Right lobe of liver (tissue), 6 donors: ENCODE measurements around the gene NVL. TPM values are rescaled to one million over a fixed set of nuclear protein-coding genes. Genes with fewer than 3 reads are reported as not detected.

Source experiments
- ATAC-seq, 4 donors: fragments of 200-7000 bp; cut with Tn5 transposase; one replicate each; pipeline ENCODE4 v1.9.1; 2020; ENCODE audit warnings: mild to moderate bottlenecking in 4 of 4, moderate library complexity in 4 of 4
- DNase-seq, 3 donors: peaks; one replicate each; pipeline ENCODE4 v3.0.0-alpha.2; 2020
- H3K27ac ChIP-seq, 3 donors: fragments of 200-600 bp; one replicate each; pipeline ENCODE4 v1.8.0; 2022
- H3K27me3 ChIP-seq, 2 donors: fragments of 200-600 bp; one replicate each; pipeline ENCODE4 v1.8.0; 2022
- H3K36me3 ChIP-seq, 4 donors: fragments of 200-600 bp; sonication (generic) in 1 of 4; one replicate each; pipeline versions ENCODE4 v1.5.1 to v1.8.0; 2017 to 2022; ENCODE audit warnings: control low read depth in 1 of 4
- H3K4me1 ChIP-seq, 4 donors: fragments of 200-600 bp; sonication (generic) in 1 of 4; one replicate each; pipeline versions ENCODE4 v1.5.1 to v1.8.0; 2017 to 2022; ENCODE audit warnings: control low read depth in 1 of 4
- H3K4me3 ChIP-seq, 3 donors: fragments of 200-600 bp; one replicate each; pipeline ENCODE4 v1.8.0; 2022
- H3K9me3 ChIP-seq, 4 donors: fragments of 200-600 bp; sonication (generic) in 1 of 4; one replicate each; pipeline versions ENCODE4 v1.5.1 to v1.8.0; 2017 to 2022; ENCODE audit warnings: control low read depth in 1 of 4
- CTCF ChIP-seq, 4 donors: fragments of 200-600 bp in 3 of 4; fragments of 450-650 bp in 1 of 4; IDR thresholded peaks; one replicate each; pipeline versions ENCODE4 v1.5.1 to v1.8.0; 2016 to 2022; ENCODE audit warnings: antibody characterized with exemption in 4 of 4, mild to moderate bottlenecking in 2 of 4
- POLR2A ChIP-seq: fragments of 450-650 bp; IDR thresholded peaks from one replicate; pipeline ENCODE4 v1.6.1; 2017; ENCODE audit warnings: antibody characterized with exemption, mild to moderate bottlenecking
- WGBS: methylation state at CpG from one replicate; pipeline ENCODE4 v1.1.6; 2018; ENCODE audit warnings: low coverage, low lambda C conversion rate; ENCODE audit not compliant: insufficient coverage; ENCODE audit errors: missing lambda C conversion rate; 5-methylcytosine and 5-hydroxymethylcytosine counted together
- intact Hi-C, 2 donors: fragments of 100-400 bp; cut with DNase I; formaldehyde crosslinking; loops; one replicate each; pipeline versions ENCODE4 v1.11.2 to v1.14.1; 2022
- total RNA-seq, 6 experiments: library from RNA; depleted of rRNA in 2 of 6; stranded (reverse); fragments of >200 nt in 2 of 6; fragmentation: NEBNext Ultra II Directional in 3 of 6; extraction: Animal tissue kit (Norgen Biotek cat#: 25700) in 3 of 6; gene quantifications; one replicate each; pipeline versions ENCODE4 v1.1.0 to v1.2.4, GENCODE V29; 2016 to 2023
- donor health status: DM: no; HTN: yes; CAD: no.
- donor health status: DM: no; HTN: no; CAD: no.
- donor health status: DM: no; HTN: no; CAD: no.
- donor health status: DM: no; HTN: yes; CAD: no.
- donor health status: DM: no; HTN: yes; CAD: no.

The NVL gene
- total RNA-seq, 6 experiments from 2014 or later, result 4.5 to 8.9 (median 6.8) TPM

DNA sequence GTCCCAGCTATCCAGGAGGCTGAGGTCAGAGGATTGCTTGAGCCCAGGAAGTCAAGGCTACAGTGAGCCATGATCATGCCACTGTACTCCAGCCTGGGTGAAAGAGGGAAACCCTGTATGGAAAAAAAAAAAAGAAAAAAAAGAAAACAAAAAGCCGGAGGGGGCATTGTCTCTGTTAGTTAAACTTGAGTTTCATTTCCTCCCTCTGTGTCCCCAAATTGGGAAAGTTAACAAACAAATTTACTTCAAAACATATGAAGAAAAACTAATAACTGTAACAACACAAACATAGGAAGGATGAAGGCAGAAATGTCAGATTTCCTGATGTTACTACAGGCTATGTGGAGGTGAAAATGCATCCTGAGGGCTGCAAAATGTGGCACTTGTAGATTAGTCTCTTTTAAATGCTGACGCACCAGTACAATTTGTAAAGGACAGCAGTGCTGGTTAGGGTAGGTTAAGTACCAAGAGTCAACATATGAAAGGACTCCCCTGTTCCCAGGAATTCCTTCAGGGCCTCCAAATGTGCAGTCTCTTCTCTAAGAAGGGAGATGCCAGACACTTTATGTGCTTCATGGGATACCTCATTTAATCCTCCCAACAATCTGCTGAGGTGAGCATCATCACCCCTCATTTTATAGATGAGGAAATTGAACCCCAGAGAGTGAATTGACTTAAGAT, 94.0 kb downstream of the NVL start:
- ATAC-seq, result no peak
- no peak for TF ChIP-seq CTCF (IDR thresholded peaks at IDR 0.05)
- TF ChIP-seq POLR2A, result no peak
- Histone ChIP-seq H3K4me1 (no peaks in the 10 kb centered on the region), H3K27ac (no peak overlapping the region), H3K27me3 (no peaks in the 10 kb centered on the region), H3K4me3 (no peak overlapping the region), H3K36me3 (peaks cover 0 to 6% (median 5%) of the 10 kb centered on the region in 4 donors), H3K9me3 (no peaks in the 10 kb centered on the region)
- WGBS, result 60% methylated on average over 2 of the region's 2 CpGs
- intact Hi-C loops, result no loop called here
- no peak for DNase-seq

DNA sequence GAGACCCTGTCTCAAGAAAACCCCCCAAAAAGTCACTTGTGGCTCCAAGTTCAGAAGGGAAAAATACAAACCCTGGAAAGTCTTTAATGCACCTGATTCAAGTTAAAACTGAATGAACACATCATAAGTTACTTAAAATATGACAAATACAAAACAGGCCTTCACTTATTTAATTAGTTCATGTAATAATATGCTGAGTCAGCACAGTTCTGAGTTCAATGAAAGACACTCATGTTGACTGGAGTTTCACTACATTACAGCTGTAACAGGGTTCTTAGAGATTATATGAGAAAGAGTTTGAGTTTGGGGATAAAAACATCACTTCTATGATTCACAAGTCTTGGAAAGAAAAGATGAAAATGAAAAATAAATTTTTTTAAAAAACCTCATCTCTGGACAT, 96.0 kb downstream of the NVL start:
- peaks cover 0 to 18% (median 3%) of the 10 kb centered on the region in 4 donors for H3K36me3 ChIP-seq
- H3K4me3 ChIP-seq, result no peak overlapping the region
- TF ChIP-seq POLR2A (no peak), CTCF (IDR thresholded peaks at IDR 0.05) (no peak)
- no peak overlapping the region for H3K27ac ChIP-seq
- no peaks in the 10 kb centered on the region for H3K4me1 ChIP-seq
- intact Hi-C loops, result no loop called here
- no peaks in the 10 kb centered on the region for H3K9me3 ChIP-seq
- DNase-seq (no peak), ATAC-seq (no peak)
- H3K27me3 ChIP-seq, result no peaks in the 10 kb centered on the region

DNA sequence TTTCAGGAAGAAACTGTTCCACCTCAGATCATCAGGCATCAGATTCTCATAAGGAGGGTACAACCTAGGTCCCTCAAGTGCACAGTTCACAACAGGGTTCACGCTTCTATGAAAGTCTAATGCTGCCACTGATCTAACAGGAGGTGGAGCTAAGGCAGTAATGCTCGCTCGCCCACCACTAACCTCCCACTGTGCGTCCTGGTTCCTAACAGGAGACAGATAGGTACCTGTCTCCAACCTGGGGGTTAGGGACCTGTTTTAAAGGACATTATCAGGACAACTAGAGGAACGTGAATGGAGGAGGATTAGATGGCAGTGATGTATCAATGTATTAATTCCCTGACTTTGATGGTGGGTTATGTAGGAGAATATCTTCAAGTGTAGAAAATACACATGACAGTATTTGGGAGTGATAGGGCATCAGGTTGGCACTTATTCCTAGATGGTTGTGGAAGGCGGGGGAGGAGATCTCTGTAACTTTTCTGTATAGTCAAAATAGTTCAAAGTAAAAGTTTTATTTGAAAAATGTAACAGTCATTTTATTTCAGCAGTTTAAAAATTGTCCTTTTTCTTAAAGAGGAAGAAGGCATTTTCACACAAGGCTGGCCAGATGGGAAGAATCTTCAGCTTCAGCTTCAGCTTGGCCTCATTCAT, 103.0 kb downstream of the NVL start:
- Histone ChIP-seq H3K27ac (no peak overlapping the region), H3K36me3 (peaks cover 0 to 22% (median 3%) of the 10 kb centered on the region in 4 donors), H3K4me3 (no peak overlapping the region), H3K9me3 (no peaks in the 10 kb centered on the region), H3K27me3 (no peaks in the 10 kb centered on the region), H3K4me1 (no peaks in the 10 kb centered on the region)
- intact Hi-C loops, result no loop called here
- TF ChIP-seq POLR2A, result no peak
- no peak for TF ChIP-seq CTCF (IDR thresholded peaks at IDR 0.05)
- WGBS, result 88% methylated on average over 4 of the region's 6 CpGs
- ATAC-seq (no peak), DNase-seq (no peak)

- Histone ChIP-seq H3K27ac (no peak overlapping the region), H3K27me3 (no peaks in the 10 kb centered on the region), H3K36me3 (peaks cover 0 to 8% (median 0%) of the 10 kb centered on the region in 4 donors), H3K4me1 (no peaks in the 10 kb centered on the region), H3K4me3 (no peak overlapping the region), H3K9me3 (no peaks in the 10 kb centered on the region)
- no peak for ATAC-seq
- TF ChIP-seq CTCF (IDR thresholded peaks at IDR 0.05) (no peak), POLR2A (no peak)
- WGBS, result 68% methylated on average over 12 of the region's 12 CpGs
- intact Hi-C loops, result no loop called here
- no peak for DNase-seq
These were observed 105.9 kb downstream of the NVL start for GRCh38 chr1:224223819-224224714.
